Lower lobe of right lung (tissue), 2 donors: ENCODE results near the gene CMTR1. TPM values are rescaled to one million over a fixed set of nuclear protein-coding genes. Genes with fewer than 3 reads are reported as not detected.
A peak's percentile ranks its signal among the peaks of the same experiment; 100 is the strongest.

Source experiments
- ATAC-seq, 2 donors: fragments of 200-7000 bp; cut with Tn5 transposase; one replicate each; pipeline ENCODE4 v1.9.1; 2020 to 2022; ENCODE audit warnings: mild to moderate bottlenecking in 2 of 2, moderate library complexity in 2 of 2
- DNase-seq: peaks from one replicate; pipeline ENCODE4 v3.0.0-alpha.2; 2020
- H3K27ac ChIP-seq: fragments of 200-600 bp; one replicate; pipeline ENCODE4 v1.8.0; 2022
- H3K27me3 ChIP-seq: fragments of 200-600 bp; one replicate; pipeline ENCODE4 v1.8.0; 2022; ENCODE audit warnings: low read depth
- H3K36me3 ChIP-seq: fragments of 200-600 bp; one replicate; pipeline ENCODE4 v1.8.0; 2022; ENCODE audit warnings: mild to moderate bottlenecking
- H3K4me1 ChIP-seq: fragments of 200-600 bp; one replicate; pipeline ENCODE4 v1.8.0; 2022
- H3K4me3 ChIP-seq: fragments of 200-600 bp; one replicate; pipeline ENCODE4 v1.8.0; 2022; ENCODE audit warnings: mild to moderate bottlenecking
- H3K9me3 ChIP-seq: fragments of 200-600 bp; one replicate; pipeline ENCODE4 v1.8.0; 2022
- intact Hi-C: fragments of 100-400 bp; cut with DNase I; formaldehyde crosslinking; loops from one replicate; pipeline ENCODE4 v1.11.0; 2022
- total RNA-seq: library from RNA; stranded (reverse); fragmentation: NEBNext Ultra II Directional; extraction: Animal tissue kit (Norgen Biotek cat#: 25700); gene quantifications from one replicate; pipeline ENCODE4 v1.2.1, GENCODE V29; 2021
- TF ChIP-seq, protein P1 (sequence below): fragments of 200-600 bp; IDR thresholded peaks from one replicate; pipeline ENCODE4 v1.8.0; 2022; ENCODE audit warnings: antibody characterized with exemption, mild to moderate bottlenecking
- donor health status: DM: no; HTN: yes; CAD: no; lungs with severe emphysema.

The CMTR1 gene
- total RNA-seq, 1 donor from 2014 or later = 42.9 TPM

DNA sequence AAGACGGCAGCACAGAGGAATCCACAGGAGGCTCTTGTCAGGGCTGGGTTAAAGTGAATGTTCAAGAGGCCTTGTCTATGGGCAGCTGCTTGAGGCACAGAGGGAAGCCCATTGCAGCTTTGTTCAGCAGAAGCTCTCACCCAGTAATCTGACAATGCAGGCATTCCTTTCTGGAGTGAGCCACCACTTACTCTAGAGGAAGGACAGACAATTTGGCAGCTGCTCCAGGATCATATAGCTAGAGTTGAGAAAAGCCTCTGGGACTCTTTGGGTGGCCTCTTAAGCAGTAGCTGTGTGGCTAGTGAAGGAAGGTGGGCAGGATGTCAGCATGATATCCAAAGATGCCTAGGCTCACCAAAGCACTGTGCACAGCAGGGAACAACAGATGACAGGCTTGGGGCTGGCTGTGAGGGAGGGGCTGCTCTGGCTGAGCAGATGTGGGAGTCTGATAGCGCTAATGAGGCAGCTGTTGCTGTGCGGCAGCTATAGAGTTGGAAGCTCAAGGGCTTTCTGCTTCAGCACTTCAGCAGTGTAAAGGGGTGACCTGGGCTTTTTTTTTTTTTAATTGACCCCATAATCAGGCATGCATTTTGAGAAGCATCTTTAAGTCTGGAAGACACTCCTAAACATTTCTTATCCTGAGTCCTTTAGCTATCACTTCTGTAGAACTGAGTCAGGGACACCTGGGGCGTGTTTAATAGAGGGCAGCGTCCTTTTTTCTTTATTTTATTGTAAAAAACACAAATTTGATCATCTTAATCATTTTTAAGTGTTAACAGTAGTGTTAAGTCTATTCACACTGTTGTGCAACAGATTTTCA lies 27.2 kb downstream of the CMTR1 start:
- intact Hi-C loops = no loop called here
- no peak overlapping the region for H3K4me3 ChIP-seq
- H3K27me3 ChIP-seq = no peaks in the 10 kb centered on the region
- no peak overlapping the region for H3K27ac ChIP-seq
- H3K4me1 ChIP-seq = no peaks in the 10 kb centered on the region
- no peaks in the 10 kb centered on the region for H3K9me3 ChIP-seq
- H3K36me3 ChIP-seq = peaks cover 91% of the 10 kb centered on the region
- TF ChIP-seq, protein P1, sequence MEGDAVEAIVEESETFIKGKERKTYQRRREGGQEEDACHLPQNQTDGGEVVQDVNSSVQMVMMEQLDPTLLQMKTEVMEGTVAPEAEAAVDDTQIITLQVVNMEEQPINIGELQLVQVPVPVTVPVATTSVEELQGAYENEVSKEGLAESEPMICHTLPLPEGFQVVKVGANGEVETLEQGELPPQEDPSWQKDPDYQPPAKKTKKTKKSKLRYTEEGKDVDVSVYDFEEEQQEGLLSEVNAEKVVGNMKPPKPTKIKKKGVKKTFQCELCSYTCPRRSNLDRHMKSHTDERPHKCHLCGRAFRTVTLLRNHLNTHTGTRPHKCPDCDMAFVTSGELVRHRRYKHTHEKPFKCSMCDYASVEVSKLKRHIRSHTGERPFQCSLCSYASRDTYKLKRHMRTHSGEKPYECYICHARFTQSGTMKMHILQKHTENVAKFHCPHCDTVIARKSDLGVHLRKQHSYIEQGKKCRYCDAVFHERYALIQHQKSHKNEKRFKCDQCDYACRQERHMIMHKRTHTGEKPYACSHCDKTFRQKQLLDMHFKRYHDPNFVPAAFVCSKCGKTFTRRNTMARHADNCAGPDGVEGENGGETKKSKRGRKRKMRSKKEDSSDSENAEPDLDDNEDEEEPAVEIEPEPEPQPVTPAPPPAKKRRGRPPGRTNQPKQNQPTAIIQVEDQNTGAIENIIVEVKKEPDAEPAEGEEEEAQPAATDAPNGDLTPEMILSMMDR = no peak
- DNase-seq (no peak), ATAC-seq (no peak)

DNA sequence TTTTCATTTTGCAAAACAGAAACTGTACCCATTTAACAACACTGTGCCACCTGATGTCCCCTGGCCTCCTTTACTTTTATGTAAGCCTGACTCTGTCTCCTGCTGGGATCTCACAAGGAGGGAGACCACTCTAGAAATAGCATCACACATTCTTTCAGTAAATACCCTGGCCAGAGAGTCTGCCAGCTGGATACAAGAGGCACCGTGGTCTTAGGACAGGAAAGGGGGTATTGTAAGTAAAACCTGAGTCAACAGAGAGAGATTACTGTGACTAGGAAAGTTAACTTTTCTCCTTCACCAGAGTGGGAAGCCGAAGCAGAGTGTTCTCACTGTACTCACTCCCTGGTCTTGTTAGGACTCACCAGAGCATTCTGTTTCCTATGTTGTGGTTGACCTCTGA lies 27.8 kb downstream of the CMTR1 start:
- Histone ChIP-seq H3K4me3 (no peak overlapping the region), H3K36me3 (peaks cover 88% of the 10 kb centered on the region), H3K4me1 (no peaks in the 10 kb centered on the region), H3K9me3 (no peaks in the 10 kb centered on the region), H3K27ac (no peak overlapping the region), H3K27me3 (no peaks in the 10 kb centered on the region)
- TF ChIP-seq, protein P1 = no peak
- ATAC-seq (no peak), DNase-seq (no peak)
- intact Hi-C loops = no loop called here

DNA sequence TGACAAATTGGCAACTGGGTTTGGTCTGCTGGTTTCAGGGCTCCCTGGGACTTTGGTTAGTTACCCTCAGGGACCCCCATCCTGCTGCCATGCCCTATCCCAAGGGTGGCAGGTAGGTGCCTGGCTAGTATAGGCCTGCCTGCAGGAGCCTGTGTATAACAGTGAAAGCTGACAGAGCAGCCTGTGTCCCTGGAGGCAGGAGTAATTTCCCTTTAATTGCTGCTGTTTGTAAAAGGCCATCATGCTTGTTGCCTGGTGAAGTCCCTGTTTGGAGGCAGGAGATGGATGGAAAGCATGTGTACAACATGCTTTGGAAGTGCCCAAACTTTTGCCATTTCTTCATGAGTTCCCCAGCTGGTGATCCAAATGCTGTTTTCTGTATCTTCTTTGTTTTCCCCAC lies 30.1 kb downstream of the CMTR1 start:
- no peak overlapping the region for H3K27ac ChIP-seq
- ATAC-seq = no peak
- H3K4me1 ChIP-seq = no peaks in the 10 kb centered on the region
- DNase-seq = no peak
- H3K36me3 ChIP-seq = peaks cover 70% of the 10 kb centered on the region
- intact Hi-C loops = no loop called here
- peaks cover 7% of the 10 kb centered on the region for H3K9me3 ChIP-seq
- TF ChIP-seq, protein P1 = no peak
- H3K27me3 ChIP-seq = no peaks in the 10 kb centered on the region
- H3K4me3 ChIP-seq = no peak overlapping the region

DNA sequence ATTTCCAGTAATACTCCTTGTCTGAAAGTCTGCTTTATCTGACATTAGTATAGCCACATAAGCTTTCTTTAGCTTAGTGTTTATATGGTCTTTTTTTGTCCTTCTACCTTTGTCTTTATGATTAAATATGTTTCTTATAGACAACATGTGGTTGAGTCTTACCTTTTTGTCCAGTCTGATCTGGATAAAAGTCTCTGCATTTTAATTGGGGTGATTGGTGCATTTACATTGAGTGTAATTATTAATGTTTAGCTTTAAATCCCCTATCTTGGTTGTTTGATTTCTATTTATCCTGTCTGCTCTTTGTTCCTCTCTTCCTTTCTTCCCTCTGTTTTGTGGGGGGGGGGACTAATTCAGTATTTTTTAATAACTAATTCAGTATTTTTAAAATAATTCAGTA lies 34.7 kb downstream of the CMTR1 start:
- DNase-seq = no peak
- H3K4me1 ChIP-seq = no peaks in the 10 kb centered on the region
- peaks cover 7% of the 10 kb centered on the region for H3K9me3 ChIP-seq
- TF ChIP-seq, protein P1 = no peak
- H3K27me3 ChIP-seq = no peaks in the 10 kb centered on the region
- peaks cover 46% of the 10 kb centered on the region for H3K36me3 ChIP-seq
- H3K4me3 ChIP-seq = no peak overlapping the region
- no peak overlapping the region for H3K27ac ChIP-seq
- no peak for ATAC-seq
- intact Hi-C loops = no loop called here

DNA sequence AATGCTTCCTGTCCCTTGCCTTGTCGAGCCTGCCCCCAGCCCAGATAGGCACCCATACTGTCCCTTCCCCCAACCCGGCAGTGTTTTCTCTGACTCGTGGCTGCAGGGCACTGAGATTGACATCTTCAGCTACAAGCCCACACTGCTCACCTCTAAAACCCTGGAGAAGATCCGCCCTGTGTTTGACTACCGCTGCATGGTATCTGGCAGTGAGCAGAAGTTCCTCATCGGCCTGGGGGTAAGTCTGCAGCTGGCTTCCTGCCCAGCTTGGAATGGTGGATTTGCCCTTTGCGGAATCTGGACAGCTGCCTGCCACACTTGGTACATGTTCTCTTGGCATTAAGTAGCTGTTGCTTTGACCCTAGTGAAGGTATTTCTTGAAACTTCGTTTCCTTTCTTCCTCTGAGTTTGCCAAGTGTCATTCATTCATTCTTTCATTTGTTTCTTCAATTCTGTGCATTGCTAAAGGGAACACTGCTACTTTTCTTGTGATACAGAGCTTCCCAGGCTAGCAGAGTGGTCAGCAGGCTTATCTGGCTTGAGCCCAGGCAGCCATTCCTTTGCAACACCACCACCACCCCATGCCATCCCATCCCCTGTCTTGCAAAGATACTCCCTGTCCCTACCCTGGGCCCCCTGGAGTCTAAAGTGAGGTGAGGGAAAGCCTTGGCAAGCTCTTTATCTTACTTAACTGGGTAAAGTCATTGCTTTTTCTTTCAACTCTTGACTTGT lies 40.5 kb downstream of the CMTR1 start:
- no peak overlapping the region for H3K4me3 ChIP-seq
- TF ChIP-seq, protein P1 = no peak
- no peaks in the 10 kb centered on the region for H3K4me1 ChIP-seq
- no peaks in the 10 kb centered on the region for H3K9me3 ChIP-seq
- peaks cover 80% of the 10 kb centered on the region for H3K36me3 ChIP-seq
- H3K27ac ChIP-seq = no peak overlapping the region
- peak in 1 of 2 donors; percentile 14 for ATAC-seq
- no peaks in the 10 kb centered on the region for H3K27me3 ChIP-seq
- intact Hi-C loops = no loop called here
- DNase-seq = no peak
